GM12878 (cell line): ENCODE results near the gene NGRN. TPM values are rescaled to one million over a fixed set of nuclear protein-coding genes. Genes with fewer than 3 reads are reported as not detected.

Experiments
- ATAC-seq: fragments of 200-7000 bp; cut with Tn5 transposase; 3 replicates; pipeline ENCODE4 v1.9.1; 2020; ENCODE audit warnings: mild to moderate bottlenecking, moderate library complexity
- BruUV-seq: library from RNA; stranded (reverse); fragments of 400-500 nt; replicated peaks from 2 replicates; lab custom pipeline; 2021; lab: Mats Ljungman, UMichigan
- CTCF ChIA-PET: fragments of 300-600 bp; sonication (Branson Sonifier 250); formaldehyde crosslinking; extraction: SDS; loops from one replicate; lab custom pipeline; 2021; ENCODE audit warnings: inconsistent platforms; lab: Yijun Ruan, JAX
- POLR2A ChIA-PET: fragments of 350-600 bp; formaldehyde crosslinking; extraction: SDS; loops from one replicate; lab custom pipeline; 2021; ENCODE audit warnings: inconsistent platforms; lab: Charles Lee
- RAD21 ChIA-PET: fragments of 300-600 bp; sonication (Branson Sonifier 250); formaldehyde crosslinking; loops from one replicate; lab custom pipeline; 2023; ENCODE audit warnings: antibody characterized with exemption; ENCODE audit not compliant: unreplicated experiment; lab: Charles Lee
- SMC1A ChIA-PET: fragments of 300-600 bp; sonication (Branson Sonifier 250); formaldehyde crosslinking; loops from one replicate; lab custom pipeline; 2023; ENCODE audit not compliant: unreplicated experiment, uncharacterized antibody; lab: Charles Lee
- DNase-seq: peaks from one replicate; pipeline ENCODE4 v3.0.0-alpha.2; 2011; ENCODE audit warnings: low read depth, low spot score
- FAIRE-seq: peaks from 3 replicates; lab custom pipeline; 2011; peaks lifted over from hg19 to GRCh38; lab: Jason Lieb, UNC
- H2AFZ ChIP-seq: 2 replicates; pipeline ENCODE4 v1.6.0; 2011; ENCODE audit warnings: low read depth, low read length, control low read depth; ENCODE audit not compliant: control insufficient read depth
- H3K27ac ChIP-seq: 2 replicates; pipeline ENCODE4 v1.5.1; 2011; ENCODE audit warnings: control low read depth; ENCODE audit not compliant: control insufficient read depth, insufficient read depth
- H3K27me3 ChIP-seq, 2 experiments: replicated peaks in 1 of 2; 2 replicates each; pipeline versions ENCODE4 v1.6.0 to v1.6.1; 2011; ENCODE audit warnings: low read length in 1 of 2; ENCODE audit not compliant: control insufficient read depth in 2 of 2, insufficient read depth in 2 of 2
- H3K36me3 ChIP-seq, 2 experiments: 2 replicates each; pipeline ENCODE4 v1.5.1; 2011; ENCODE audit warnings: low read length in 1 of 2; ENCODE audit not compliant: control insufficient read depth in 2 of 2, insufficient read depth in 2 of 2
- H3K4me1 ChIP-seq: 2 replicates; pipeline ENCODE4 v1.6.1; 2011; ENCODE audit warnings: mild to moderate bottlenecking, low read length, moderate library complexity, mixed read lengths; ENCODE audit not compliant: control insufficient read depth, insufficient read depth
- H3K4me2 ChIP-seq: 2 replicates; pipeline ENCODE4 v1.6.0; 2011; ENCODE audit warnings: control low read depth; ENCODE audit not compliant: control insufficient read depth, insufficient read depth
- H3K4me3 ChIP-seq: fragments of 200-600 bp; sonication (generic); 2 replicates; pipeline ENCODE4 v1.5.1; 2016
- H3K79me2 ChIP-seq: 2 replicates; pipeline ENCODE4 v1.6.0; 2011; ENCODE audit warnings: low read length; ENCODE audit not compliant: control insufficient read depth, insufficient read depth
- H3K9ac ChIP-seq: 2 replicates; pipeline ENCODE4 v1.8.0; 2011; ENCODE audit warnings: low read length, control low read depth, mixed read lengths; ENCODE audit not compliant: control insufficient read depth, insufficient read depth
- H3K9me3 ChIP-seq: replicated peaks from 3 replicates; pipeline ENCODE4 v1.5.1; 2011; ENCODE audit warnings: mild to moderate bottlenecking, low read length; ENCODE audit not compliant: control insufficient read depth, insufficient read depth
- H4K20me1 ChIP-seq: 2 replicates; pipeline ENCODE4 v1.6.0; 2011; ENCODE audit not compliant: control insufficient read depth, insufficient read depth
- ATF7 ChIP-seq: fragments of 450-650 bp; IDR thresholded peaks from 2 replicates; pipeline ENCODE4 v1.6.1; 2016; ENCODE audit warnings: low read depth, mild to moderate bottlenecking
- BMI1 ChIP-seq: fragments of 450-650 bp; IDR thresholded peaks from 2 replicates; pipeline ENCODE4 v1.6.1; 2016; ENCODE audit warnings: mild to moderate bottlenecking, moderate library complexity, borderline replicate concordance
- CHD4 ChIP-seq: fragments of 200-600 bp; sonication (generic); IDR thresholded peaks from 2 replicates; pipeline ENCODE4 v1.6.1; 2016; ENCODE audit warnings: mild to moderate bottlenecking
- HCFC1 ChIP-seq: fragments of 150-350 bp; IDR thresholded peaks from 2 replicates; pipeline ENCODE4 v1.6.1; 2014; ENCODE audit warnings: low read length
- HDAC6 ChIP-seq: fragments of 200-600 bp; sonication (generic); IDR thresholded peaks from one replicate; pipeline ENCODE4 v1.8.0; 2017; ENCODE audit warnings: antibody characterized with exemption; ENCODE audit not compliant: unreplicated experiment
- IRF3 ChIP-seq: fragments of 450-650 bp; IDR thresholded peaks from 2 replicates; pipeline ENCODE4 v1.6.1; 2014; ENCODE audit warnings: mild to moderate bottlenecking
- MXI1 ChIP-seq: fragments of 150-350 bp; IDR thresholded peaks from 2 replicates; pipeline ENCODE4 v1.6.1; 2011; ENCODE audit warnings: low read depth, mild to moderate bottlenecking, inconsistent platforms, low read length, improper control_type of control experiment
- NBN ChIP-seq: fragments of 450-650 bp; IDR thresholded peaks from 2 replicates; pipeline ENCODE4 v1.6.1; 2016
- NFYA ChIP-seq: IDR thresholded peaks from 2 replicates; pipeline ENCODE4 v1.6.1; 2011; ENCODE audit warnings: low read depth, mild to moderate bottlenecking, low read length, improper control_type of control experiment, borderline replicate concordance
- RAD51 ChIP-seq: fragments of 450-650 bp; IDR thresholded peaks from 2 replicates; pipeline ENCODE4 v1.6.1; 2016; ENCODE audit warnings: moderate library complexity, mild to moderate bottlenecking, inconsistent platforms
- SMARCA5 ChIP-seq: fragments of 450-650 bp; IDR thresholded peaks from 2 replicates; pipeline ENCODE4 v1.6.1; 2017; ENCODE audit warnings: mild to moderate bottlenecking
- WGBS: methylation state at CpG from one replicate; pipeline ENCODE4 v1.1.6; 2016; ENCODE audit warnings: low lambda C conversion rate; ENCODE audit not compliant: insufficient replicate concordance, insufficient coverage; ENCODE audit errors: missing lambda C conversion rate; 5-methylcytosine and 5-hydroxymethylcytosine counted together
- in situ Hi-C: fragments of 300-500 bp; cut with MboI; formaldehyde crosslinking; loops from 9 replicates; pipeline ENCODE4 v1.14.3; 2018; ENCODE audit warnings: mixed read lengths
- intact Hi-C: fragments of 100-400 bp; cut with micrococcal nuclease; formaldehyde crosslinking; loops from one replicate; pipeline ENCODE4 v1.14.2; 2022; ENCODE audit not compliant: unreplicated experiment
- polyA plus RNA-seq, 11 experiments: library from polyadenylated mRNA; depleted of rRNA in 4 of 11; unstranded in 6 of 11; stranded (reverse) in 5 of 11; fragments of >200 nt; fragmentation: Nextera tagmentation in 4 of 11; fragmentation: Illumina TruSeq in 1 of 11; extraction: Ambion mirVana in 4 of 11; extraction: Trizol in 1 of 11; gene quantifications; 1 replicate in 1 of 11; 2 replicates in 10 of 11; pipeline versions ENCODE4 v1.2.1 to v1.2.3, GENCODE V29; 2011 to 2016; ENCODE audit warnings: inconsistent platforms in 2 of 11, missing spikeins in 2 of 11, low read depth in 1 of 11
- total RNA-seq, 4 experiments: library from RNA; depleted of rRNA in 3 of 4; stranded (reverse); fragments of >200 nt in 3 of 4; fragmentation: Illumina TruSeq in 1 of 4; extraction: Trizol in 1 of 4; gene quantifications; 2 replicates each; pipeline versions ENCODE4 v1.2.1 to v1.2.3, GENCODE V29; 2013 to 2021
- TF ChIP-seq, protein P1 (sequence below): IDR thresholded peaks from 2 replicates; pipeline ENCODE4 v1.6.1; 2011; ENCODE audit warnings: mild to moderate bottlenecking, low read depth, low read length, moderate library complexity; ENCODE audit not compliant: insufficient replicate concordance
- TF ChIP-seq, protein P2 (sequence below): IDR thresholded peaks from 2 replicates; pipeline ENCODE4 v1.6.1; 2011; ENCODE audit warnings: low read depth, low read length, improper control_type of control experiment, borderline replicate concordance
- TF ChIP-seq, protein P3 (sequence below): fragments of 150-350 bp; IDR thresholded peaks from 2 replicates; pipeline ENCODE4 v1.6.1; 2014; ENCODE audit warnings: mild to moderate bottlenecking, low read depth, low read length
- TF ChIP-seq, protein P4 (sequence below): IDR thresholded peaks from 2 replicates; pipeline ENCODE4 v1.6.1; 2012; ENCODE audit warnings: low read depth, low read length, improper control_type of control experiment
- TF ChIP-seq, protein P5 (sequence below), 3 experiments: IDR thresholded peaks in 2 of 3; conservative IDR thresholded peaks in 1 of 3; 2 replicates each; pipeline ENCODE4 v1.5.1; 2011; ENCODE audit warnings: low read depth in 3 of 3, low read length in 3 of 3, mild to moderate bottlenecking in 3 of 3, control low read depth in 2 of 3, moderate library complexity in 2 of 3, inconsistent platforms in 1 of 3, mixed read lengths in 1 of 3; ENCODE audit not compliant: control insufficient read depth in 2 of 3, insufficient read depth in 1 of 3; ENCODE audit errors: extremely low read depth in 1 of 3

NGRN gene
- total and polyA plus RNA-seq, 10 of the 15 experiments (the other 5 are each of a cell fraction or from before 2014, with no cell fraction given) = 5.8 to 31.3 (median 23.2) TPM

DNA sequence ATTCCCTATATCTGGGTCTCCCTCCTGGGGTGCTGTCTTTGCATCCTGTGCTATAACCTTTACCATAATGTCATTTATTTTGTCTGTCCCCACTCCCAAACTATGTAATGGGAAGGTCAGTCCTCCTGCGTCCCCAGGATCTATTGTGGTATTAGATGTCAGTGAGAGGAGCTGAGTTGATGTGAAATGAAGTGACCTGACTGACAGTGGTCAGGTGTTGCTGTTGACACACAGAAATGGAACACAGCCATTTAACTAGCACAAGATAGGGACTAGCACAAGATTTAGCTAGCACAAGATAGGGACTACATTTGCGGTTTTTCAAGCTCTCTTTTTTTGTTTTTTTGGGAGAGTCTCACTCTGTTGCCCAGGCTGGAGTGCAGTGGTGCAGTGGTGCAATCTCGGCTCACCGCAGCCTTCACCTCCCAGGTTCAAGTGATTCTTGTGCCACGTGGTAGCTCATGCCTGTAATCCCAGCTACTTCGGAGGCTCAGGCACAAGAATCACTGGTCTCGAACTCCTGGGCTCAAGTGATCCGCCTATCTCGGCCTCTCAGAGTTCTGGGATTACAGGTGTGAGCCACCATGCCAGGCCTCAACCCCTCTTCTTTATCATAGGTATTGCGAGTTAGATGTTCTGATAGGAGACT is 5.2 kb downstream of the NGRN start:
- BruUV-seq = no TSS peak
- in situ Hi-C loops = no loop called here
- POLR2A ChIA-PET = interaction anchor here (0.5 to 1.2 kb wide), 2 partner anchors 16 to 21 kb away, joined by 3 read pairs; partner anchors contain the start of gene TTLL13
- Histone ChIP-seq H3K79me2 (peaks cover 37% of the 10 kb centered on the region), H3K27me3 (no peaks in the 10 kb centered on the region), H3K4me3 (peak overlapping the region; percentile 5; the same call in 1 of the 2 replicates), H3K4me1 (no peaks in the 10 kb centered on the region), H3K9ac (no peak overlapping the region), H3K27ac (no peak overlapping the region), H2AFZ (no peak overlapping the region), H4K20me1 (no peaks in the 10 kb centered on the region), H3K4me2 (no peak overlapping the region), H3K36me3 (peaks cover 2 to 4% of the 10 kb centered on the region in 2 experiments), H3K9me3 (no peaks in the 10 kb centered on the region)
- intact Hi-C loops = no loop called here
- DNase-seq = no peak
- SMC1A ChIA-PET = interaction anchor here (0.9 to 2.5 kb wide), 7 partner anchors 11 to 121 kb away, joined by 3 to 11 read pairs (median 3); no protein-coding TSS in a partner anchor
- CTCF ChIA-PET = interaction anchor here (0.7 to 1.5 kb wide), 6 partner anchors 23 to 266 kb away, joined by 3 to 5 read pairs (median 3); partner anchors contain the start of gene CIB1
- RAD21 ChIA-PET = interaction anchor here (1.3 kb wide), 1 partner anchor 37 kb away, joined by 3 read pairs; the partner anchor contains the start of genes CIB1 and GDPGP1
- TF ChIP-seq BMI1 (no peak), CHD4 (no peak), MXI1 (no peak), HCFC1 (no peak), IRF3 (no peak), ATF7 (no peak), RAD51 (no peak), NFYA (no peak), SMARCA5 (no peak), NBN (no peak), HDAC6 (no peak)
- TF ChIP-seq, protein P1, sequence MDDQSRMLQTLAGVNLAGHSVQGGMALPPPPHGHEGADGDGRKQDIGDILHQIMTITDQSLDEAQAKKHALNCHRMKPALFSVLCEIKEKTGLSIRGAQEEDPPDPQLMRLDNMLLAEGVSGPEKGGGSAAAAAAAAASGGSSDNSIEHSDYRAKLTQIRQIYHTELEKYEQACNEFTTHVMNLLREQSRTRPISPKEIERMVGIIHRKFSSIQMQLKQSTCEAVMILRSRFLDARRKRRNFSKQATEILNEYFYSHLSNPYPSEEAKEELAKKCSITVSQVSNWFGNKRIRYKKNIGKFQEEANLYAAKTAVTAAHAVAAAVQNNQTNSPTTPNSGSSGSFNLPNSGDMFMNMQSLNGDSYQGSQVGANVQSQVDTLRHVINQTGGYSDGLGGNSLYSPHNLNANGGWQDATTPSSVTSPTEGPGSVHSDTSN = no peak
- TF ChIP-seq, protein P2, sequence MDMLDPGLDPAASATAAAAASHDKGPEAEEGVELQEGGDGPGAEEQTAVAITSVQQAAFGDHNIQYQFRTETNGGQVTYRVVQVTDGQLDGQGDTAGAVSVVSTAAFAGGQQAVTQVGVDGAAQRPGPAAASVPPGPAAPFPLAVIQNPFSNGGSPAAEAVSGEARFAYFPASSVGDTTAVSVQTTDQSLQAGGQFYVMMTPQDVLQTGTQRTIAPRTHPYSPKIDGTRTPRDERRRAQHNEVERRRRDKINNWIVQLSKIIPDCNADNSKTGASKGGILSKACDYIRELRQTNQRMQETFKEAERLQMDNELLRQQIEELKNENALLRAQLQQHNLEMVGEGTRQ = no peak
- TF ChIP-seq, protein P3, sequence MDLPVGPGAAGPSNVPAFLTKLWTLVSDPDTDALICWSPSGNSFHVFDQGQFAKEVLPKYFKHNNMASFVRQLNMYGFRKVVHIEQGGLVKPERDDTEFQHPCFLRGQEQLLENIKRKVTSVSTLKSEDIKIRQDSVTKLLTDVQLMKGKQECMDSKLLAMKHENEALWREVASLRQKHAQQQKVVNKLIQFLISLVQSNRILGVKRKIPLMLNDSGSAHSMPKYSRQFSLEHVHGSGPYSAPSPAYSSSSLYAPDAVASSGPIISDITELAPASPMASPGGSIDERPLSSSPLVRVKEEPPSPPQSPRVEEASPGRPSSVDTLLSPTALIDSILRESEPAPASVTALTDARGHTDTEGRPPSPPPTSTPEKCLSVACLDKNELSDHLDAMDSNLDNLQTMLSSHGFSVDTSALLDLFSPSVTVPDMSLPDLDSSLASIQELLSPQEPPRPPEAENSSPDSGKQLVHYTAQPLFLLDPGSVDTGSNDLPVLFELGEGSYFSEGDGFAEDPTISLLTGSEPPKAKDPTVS = no peak
- TF ChIP-seq, protein P4, sequence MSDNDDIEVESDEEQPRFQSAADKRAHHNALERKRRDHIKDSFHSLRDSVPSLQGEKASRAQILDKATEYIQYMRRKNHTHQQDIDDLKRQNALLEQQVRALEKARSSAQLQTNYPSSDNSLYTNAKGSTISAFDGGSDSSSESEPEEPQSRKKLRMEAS = no peak
- TF ChIP-seq, protein P5, sequence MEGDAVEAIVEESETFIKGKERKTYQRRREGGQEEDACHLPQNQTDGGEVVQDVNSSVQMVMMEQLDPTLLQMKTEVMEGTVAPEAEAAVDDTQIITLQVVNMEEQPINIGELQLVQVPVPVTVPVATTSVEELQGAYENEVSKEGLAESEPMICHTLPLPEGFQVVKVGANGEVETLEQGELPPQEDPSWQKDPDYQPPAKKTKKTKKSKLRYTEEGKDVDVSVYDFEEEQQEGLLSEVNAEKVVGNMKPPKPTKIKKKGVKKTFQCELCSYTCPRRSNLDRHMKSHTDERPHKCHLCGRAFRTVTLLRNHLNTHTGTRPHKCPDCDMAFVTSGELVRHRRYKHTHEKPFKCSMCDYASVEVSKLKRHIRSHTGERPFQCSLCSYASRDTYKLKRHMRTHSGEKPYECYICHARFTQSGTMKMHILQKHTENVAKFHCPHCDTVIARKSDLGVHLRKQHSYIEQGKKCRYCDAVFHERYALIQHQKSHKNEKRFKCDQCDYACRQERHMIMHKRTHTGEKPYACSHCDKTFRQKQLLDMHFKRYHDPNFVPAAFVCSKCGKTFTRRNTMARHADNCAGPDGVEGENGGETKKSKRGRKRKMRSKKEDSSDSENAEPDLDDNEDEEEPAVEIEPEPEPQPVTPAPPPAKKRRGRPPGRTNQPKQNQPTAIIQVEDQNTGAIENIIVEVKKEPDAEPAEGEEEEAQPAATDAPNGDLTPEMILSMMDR (IDR thresholded peaks at IDR 0.05 in 2 of 3, conservative IDR thresholded peaks at IDR 0.05 in 1 of 3; ENCODE audit: control insufficient read depth in 2 of 3, extremely low read depth in 1 of 3, insufficient read depth in 1 of 3, low read depth in 3 of 3, low read length in 3 of 3) = no peak
- 83% methylated on average over 10 of the region's 10 CpGs for WGBS
- no peak for ATAC-seq
- FAIRE-seq = no peak
